Activated CD8-positive, alpha-beta memory T cell treated with anti-CD3 and anti-CD28 coated beads for 1 hour (primary cell): ENCODE data around the gene TJP2.
"Not testable (repeated sequence)": the region's sequence is repeated elsewhere in the genome, so short reads cannot be mapped to it uniquely, and the experiment has no call there.

Experiments
- DNase-seq, 2 donors: peaks; one replicate each; pipeline ENCODE4 v3.0.0-alpha.2; 2020; ENCODE audit warnings: low read depth in 1 of 2; ENCODE audit errors: extremely low read depth in 1 of 2

TJP2 gene

GRCh38 chr9:69157751-69158466 lies 16.2 kb upstream of the TJP2 start:
- no peak for DNase-seq

- no peak for DNase-seq
These were observed 15.6 kb upstream of the TJP2 start for GRCh38 chr9:69158471-69158870.

GRCh38 chr9:69164573-69164972 lies 9.5 kb upstream of the TJP2 start:
- not testable (repeated sequence) for DNase-seq

DNA sequence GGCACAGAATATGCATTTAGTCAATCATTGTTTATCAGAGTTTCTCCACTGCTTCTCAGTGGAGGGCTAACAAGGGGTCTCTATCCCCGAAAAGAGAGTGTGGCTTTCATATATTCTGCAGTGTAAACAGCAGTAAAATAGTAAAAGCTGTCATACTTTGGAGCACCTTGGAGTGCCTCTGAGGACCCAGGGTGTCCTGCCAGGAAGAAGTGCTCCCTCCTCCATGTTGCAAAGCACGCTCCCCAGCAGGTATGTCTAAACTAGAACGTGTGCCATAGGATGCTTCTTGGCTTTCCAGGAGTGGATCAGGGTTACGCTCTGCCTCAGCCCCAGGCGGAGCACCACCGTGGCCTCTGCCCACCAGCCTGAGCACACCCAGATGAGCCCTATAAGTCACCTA lies 8.5 kb upstream of the TJP2 start:
- no peak for DNase-seq

DNA sequence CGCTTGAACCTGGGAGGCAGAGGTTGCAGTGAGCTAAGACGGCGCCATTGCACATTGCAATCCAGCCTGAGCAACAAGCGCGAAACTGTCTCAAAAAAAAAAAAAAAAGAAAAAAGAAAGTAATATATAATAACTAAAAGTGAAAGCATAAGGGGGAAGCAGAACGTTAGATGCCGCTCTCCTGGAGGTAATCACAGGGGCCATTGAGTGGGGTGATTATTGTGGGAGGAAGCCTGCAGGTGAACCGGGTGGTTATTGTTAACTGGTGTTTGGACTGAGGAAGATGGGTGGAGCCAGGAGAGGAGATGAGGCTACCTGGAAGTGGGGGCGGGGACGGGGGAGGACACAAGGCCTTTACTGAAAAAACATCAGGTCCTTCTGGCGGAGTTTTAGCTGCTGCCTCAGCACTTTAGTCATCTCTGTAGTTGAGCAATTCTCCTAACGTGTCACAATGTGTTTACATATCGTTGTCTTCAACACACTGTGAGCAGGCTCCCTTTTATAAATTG lies 5.3 kb upstream of the TJP2 start:
- DNase-seq: no peak

DNA sequence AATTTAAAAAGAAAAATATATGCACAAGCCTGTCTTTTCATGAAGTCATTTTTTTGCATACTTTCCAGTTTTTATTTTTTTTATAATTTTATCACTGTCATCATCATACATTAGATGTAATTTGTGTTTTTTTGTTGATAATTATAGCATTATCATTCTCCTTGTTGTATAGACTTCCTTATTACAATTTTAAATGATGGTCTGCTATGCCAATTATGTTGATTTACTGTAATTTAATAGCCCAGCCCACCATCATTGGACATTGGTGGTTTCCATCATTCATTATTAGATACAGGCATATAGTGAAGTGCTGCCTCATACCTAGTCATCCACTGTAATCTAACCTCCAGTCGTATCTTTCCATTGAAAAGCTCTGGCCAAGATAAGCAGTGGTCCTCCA lies 3.8 kb upstream of the TJP2 start:
- no peak for DNase-seq

DNA sequence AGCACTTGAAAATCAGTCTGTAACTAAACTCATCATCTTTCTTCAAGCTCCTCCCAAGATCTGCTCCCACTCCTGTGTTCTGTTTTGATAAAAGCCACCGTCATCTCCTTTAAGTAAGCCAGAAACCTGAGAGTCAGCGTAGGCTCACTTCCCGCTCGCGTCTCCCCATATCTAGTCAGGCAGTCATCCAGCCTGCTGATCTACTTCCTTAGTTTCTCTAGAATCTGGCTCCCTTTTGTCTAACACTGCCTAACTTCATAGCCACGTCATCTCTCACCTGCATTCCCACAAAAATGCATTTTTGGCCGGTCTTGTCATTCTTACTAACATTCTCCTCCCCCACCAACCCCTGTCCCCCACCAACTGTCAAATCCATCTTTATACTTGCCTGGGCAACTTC lies 3.0 kb upstream of the TJP2 start:
- no peak for DNase-seq

- DNase-seq: no peak
These were observed 2.6 kb upstream of the TJP2 start for GRCh38 chr9:69171517-69171916.

- DNase-seq: no peak
These were observed 1.2 kb upstream of the TJP2 start for GRCh38 chr9:69172895-69173294.

DNA sequence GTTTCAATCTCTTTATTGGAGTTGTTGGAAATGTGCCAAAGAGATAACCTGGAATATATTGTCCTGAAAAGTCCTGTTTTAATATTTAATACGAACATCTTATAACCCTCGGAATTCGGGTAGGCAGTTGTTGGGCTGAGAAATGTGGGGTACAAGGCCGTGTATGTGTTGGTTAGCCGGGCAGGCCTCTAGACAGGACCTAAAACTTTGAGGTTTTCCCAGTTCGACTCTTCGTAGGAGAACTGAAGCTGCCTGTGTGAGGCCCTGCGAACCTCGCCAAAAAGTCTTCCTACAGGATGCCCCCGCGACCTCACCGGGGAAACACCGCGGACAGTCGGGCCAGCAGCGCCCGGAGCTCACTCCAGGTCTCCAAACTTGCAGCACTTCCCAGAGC lies 583 bp upstream of the TJP2 start:
- no peak for DNase-seq

DNA sequence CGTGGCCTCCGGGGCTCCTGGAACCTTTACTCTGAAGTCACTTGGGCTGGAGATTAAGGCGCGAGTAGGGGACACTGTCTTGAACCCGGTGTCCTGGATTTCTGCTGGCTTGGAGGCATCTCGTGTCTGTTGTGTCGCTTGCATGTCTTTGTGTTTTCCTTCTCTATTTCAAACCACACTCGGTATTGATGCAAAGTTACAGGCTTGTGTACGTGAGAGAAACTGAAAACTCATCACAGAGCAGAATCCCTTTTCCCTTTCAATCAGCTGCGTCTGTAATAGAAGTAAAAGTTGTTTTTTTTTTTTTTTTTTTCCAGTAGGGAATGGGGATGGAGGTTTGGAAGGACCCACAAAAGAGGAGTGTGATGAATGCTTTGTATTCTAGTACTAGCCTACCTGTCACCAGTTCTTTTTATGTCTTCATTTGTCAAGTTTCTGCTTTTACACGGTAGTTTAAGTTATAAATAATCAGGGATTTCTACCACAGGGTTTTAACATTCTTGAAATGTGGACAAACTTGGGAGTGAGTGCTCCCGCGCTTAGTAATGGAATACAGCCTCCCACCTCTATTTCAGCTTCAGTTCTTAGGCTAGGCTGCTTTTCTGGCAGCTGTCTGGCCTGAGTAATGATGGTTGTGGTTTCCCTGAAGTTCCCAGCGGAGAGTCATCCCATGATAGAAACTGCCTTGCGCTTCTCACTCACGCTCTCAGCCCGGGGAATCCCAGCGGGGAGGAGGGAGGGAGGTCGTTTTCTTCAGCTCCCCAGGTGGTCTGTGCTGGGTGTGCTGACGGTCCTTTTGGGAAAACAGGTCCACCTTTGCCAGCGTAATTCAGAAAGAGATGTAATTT lies 763 bp downstream of the TJP2 start:
- no peak for DNase-seq

DNA sequence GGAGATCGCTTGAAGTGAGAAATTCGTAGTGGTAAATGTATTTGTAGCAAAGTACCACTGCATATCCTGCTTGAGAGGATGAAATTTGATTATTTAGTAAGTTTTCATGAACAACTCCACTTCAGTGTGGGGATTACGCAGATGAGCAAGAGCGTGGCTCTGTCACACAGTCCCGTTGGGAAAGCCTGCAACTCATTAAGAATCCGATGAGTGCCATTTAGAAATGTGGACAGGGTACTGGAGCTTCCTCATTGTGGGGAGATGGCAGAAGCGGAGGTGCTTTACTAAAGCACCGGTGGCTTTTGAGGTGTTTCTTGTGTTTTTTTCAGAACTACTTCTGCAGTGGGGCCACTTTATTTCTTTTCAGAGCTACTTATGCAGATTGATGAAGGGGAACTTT lies 1.4 kb downstream of the TJP2 start:
- no peak for DNase-seq

- no peak for DNase-seq
These were observed 2.5 kb downstream of the TJP2 start for GRCh38 chr9:69176471-69177171.

GRCh38 chr9:69178583-69179011 lies 4.5 kb downstream of the TJP2 start:
- no peak for DNase-seq

DNA sequence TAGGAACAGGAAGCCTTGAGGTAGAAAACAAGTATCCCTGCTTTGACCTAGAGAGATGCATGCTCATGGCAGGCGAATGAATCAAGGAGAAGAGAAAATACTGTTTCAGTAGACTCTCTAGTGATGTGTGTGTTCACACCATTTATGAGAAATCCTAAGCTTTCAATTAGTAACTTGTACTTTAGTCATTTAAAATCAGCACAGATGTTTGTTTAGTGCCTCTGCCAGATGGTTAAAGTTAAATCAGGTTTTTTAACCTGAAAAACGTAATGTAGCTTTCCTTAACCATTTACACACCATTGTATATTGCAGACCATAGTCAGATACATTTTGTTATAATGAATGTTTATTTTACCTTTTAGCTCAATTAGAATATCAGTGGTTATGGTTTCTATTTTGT lies 5.0 kb downstream of the TJP2 start:
- no peak for DNase-seq

GRCh38 chr9:69180200-69180599 lies 6.1 kb downstream of the TJP2 start:
- no peak for DNase-seq

- DNase-seq: peak in 1 of 2 donors; percentile 12
These were observed 6.6 kb downstream of the TJP2 start for GRCh38 chr9:69180670-69181069.

GRCh38 chr9:69181908-69182353 lies 7.9 kb downstream of the TJP2 start:
- no peak for DNase-seq

DNA sequence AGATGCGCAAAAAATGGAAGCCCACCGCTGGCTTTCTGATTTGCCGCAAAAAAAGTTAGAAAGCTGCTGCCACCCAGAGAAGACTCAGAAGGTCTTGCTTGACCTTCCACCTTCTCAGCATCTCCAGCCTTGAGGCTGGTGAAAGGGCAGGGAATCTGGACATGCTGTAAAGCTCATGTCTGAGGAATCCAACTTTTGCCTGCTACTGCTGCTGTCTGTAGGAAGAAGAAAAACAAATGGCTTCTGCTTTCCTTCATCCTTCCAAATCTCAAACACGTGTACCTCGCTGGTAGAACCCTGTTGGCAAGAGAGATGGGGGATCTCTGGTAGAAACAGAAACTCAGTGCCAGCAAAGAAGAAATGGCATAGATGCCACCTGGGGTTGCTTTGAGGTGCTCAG lies 10.2 kb downstream of the TJP2 start:
- DNase-seq: no peak

- no peak for DNase-seq
These were observed 12.9 kb downstream of the TJP2 start for GRCh38 chr9:69186841-69187611.

- no peak for DNase-seq
These were observed 14.9 kb downstream of the TJP2 start for GRCh38 chr9:69188975-69189374.
